Ascending aorta (tissue), 2 donors: ENCODE data around the gene ASTN1. TPM values are rescaled to one million over a fixed set of nuclear protein-coding genes. Genes with fewer than 3 reads are reported as not detected.

ENCODE experiments used
- DNase-seq, 2 donors: peaks; one replicate each; pipeline ENCODE4 v3.0.0-alpha.2; 2019; ENCODE audit warnings: low spot score in 2 of 2
- H3K27ac ChIP-seq, 2 donors: fragments of 200-600 bp; sonication (generic); one replicate each; pipeline ENCODE4 v1.5.1; 2016 to 2017; ENCODE audit warnings: mild to moderate bottlenecking in 1 of 2
- H3K27me3 ChIP-seq: fragments of 200-600 bp; sonication (generic); one replicate; pipeline ENCODE4 v1.5.1; 2017
- H3K36me3 ChIP-seq, 2 donors: fragments of 200-600 bp; sonication (generic); one replicate each; pipeline ENCODE4 v1.5.1; 2016
- H3K4me1 ChIP-seq, 2 donors: fragments of 200-600 bp; sonication (generic); one replicate each; pipeline ENCODE4 v1.5.1; 2016 to 2017; ENCODE audit warnings: mild to moderate bottlenecking in 1 of 2
- H3K4me3 ChIP-seq, 2 donors: fragments of 200-600 bp; sonication (generic); one replicate each; pipeline ENCODE4 v1.5.1; 2016 to 2017; ENCODE audit warnings: mild to moderate bottlenecking in 1 of 2
- H3K9me3 ChIP-seq, 2 donors: fragments of 200-600 bp; sonication (generic); one replicate each; pipeline ENCODE4 v1.5.1; 2016
- CTCF ChIP-seq, 3 experiments: fragments of 200-600 bp in 2 of 3; fragments of 450-650 bp in 1 of 3; sonication (generic) in 2 of 3; IDR thresholded peaks; one replicate each; pipeline ENCODE4 v1.5.1; 2016 to 2019; ENCODE audit warnings: antibody characterized with exemption in 3 of 3, mild to moderate bottlenecking in 1 of 3, moderate library complexity in 1 of 3
- intact Hi-C: fragments of 100-400 bp; cut with DNase I; formaldehyde crosslinking; loops from one replicate; pipeline ENCODE4 v1.15.1; 2023
- total RNA-seq: library from RNA; depleted of rRNA; stranded (reverse); fragments of >200 nt; gene quantifications from one replicate; pipeline ENCODE4 v1.1.0, GENCODE V29; 2016

The ASTN1 gene
- total RNA-seq, 1 donor from 2014 or later = 0.32 TPM

DNA sequence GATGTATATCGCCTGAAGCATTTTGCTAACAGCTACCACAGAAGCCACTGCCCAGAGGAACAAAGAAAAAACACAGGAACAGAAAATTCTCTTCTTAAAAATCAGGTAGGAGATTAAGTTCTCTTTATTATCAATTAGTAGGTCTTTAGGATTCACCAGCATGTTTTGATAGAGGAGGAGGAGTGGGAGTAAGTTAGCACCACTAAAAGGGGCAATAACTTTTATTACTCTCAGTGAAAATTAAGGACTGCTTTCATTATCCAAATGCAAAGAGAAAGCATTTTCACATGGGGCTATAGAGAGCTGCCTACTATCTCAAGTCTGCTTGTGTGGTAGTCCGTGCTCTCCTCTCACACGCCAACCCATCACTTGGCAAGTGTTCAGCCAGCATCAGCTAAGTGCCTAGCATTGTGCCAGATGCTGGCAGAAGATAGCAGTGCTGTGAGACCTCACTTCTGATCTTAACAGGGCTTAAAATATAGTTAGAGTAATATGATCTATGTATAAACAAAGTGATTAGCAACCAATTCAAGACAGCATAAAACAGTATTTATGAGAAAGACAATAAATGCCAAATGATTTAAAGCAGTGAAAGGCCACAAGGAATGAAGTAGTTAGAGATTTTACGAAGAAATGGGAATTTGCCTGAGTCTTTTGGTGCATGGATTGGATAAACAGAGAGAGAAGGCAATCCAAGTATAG lies 39.8 kb downstream of the ASTN1 start:
- H3K9me3 ChIP-seq = no peaks in the 10 kb centered on the region
- H3K27ac ChIP-seq = no peak overlapping the region
- H3K36me3 ChIP-seq = no peaks in the 10 kb centered on the region
- no peak for DNase-seq
- no peak overlapping the region for H3K4me3 ChIP-seq
- no peaks in the 10 kb centered on the region for H3K27me3 ChIP-seq
- no peaks in the 10 kb centered on the region for H3K4me1 ChIP-seq
- TF ChIP-seq CTCF (IDR thresholded peaks at IDR 0.05) = no peak
- intact Hi-C loops = no loop called here

- intact Hi-C loops = no loop called here
- DNase-seq = no peak
- no peaks in the 10 kb centered on the region for H3K9me3 ChIP-seq
Measured at GRCh38 chr1:177122461-177123251, 41.9 kb downstream of the ASTN1 start.

GRCh38 chr1:177119311-177119710 lies 45.2 kb downstream of the ASTN1 start:
- DNase-seq = no peak
- Histone ChIP-seq H3K4me3 (no peak overlapping the region), H3K27me3 (no peaks in the 10 kb centered on the region), H3K9me3 (no peaks in the 10 kb centered on the region), H3K4me1 (no peaks in the 10 kb centered on the region), H3K27ac (no peak overlapping the region), H3K36me3 (no peaks in the 10 kb centered on the region)
- intact Hi-C loops = no loop called here
- no peak for TF ChIP-seq CTCF (IDR thresholded peaks at IDR 0.05)

More at GRCh38 chr1:177122461-177123251, 41.9 kb downstream of the ASTN1 start:
- no peaks in the 10 kb centered on the region for H3K27me3 ChIP-seq
- H3K4me1 ChIP-seq = no peaks in the 10 kb centered on the region
- no peak overlapping the region for H3K27ac ChIP-seq
- H3K4me3 ChIP-seq = no peak overlapping the region
- no peak for TF ChIP-seq CTCF (IDR thresholded peaks at IDR 0.05)
- no peaks in the 10 kb centered on the region for H3K36me3 ChIP-seq

DNA sequence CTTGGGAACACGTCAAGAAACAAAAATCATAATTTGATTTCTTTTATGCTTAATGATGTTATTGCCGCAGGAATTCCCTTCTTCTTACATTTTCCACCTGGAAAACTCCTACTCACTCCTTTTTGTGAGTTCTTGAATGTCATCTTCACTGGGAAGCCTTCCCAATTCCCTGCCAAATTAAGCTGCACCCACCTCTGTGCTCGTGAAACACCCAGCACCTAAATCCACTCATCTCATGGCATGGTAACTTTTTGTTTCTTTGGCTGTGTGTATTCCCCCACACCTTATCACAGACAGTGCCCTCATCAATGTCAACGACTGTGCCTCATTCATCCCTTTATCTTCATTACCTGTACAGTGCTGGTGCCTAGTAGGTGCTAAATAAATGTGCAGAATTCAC lies 45.6 kb downstream of the ASTN1 start:
- Histone ChIP-seq H3K4me3 (no peak overlapping the region), H3K36me3 (no peaks in the 10 kb centered on the region), H3K27me3 (no peaks in the 10 kb centered on the region), H3K4me1 (no peaks in the 10 kb centered on the region), H3K27ac (no peak overlapping the region), H3K9me3 (no peaks in the 10 kb centered on the region)
- intact Hi-C loops = no loop called here
- no peak for DNase-seq
- no peak for TF ChIP-seq CTCF (IDR thresholded peaks at IDR 0.05)

DNA sequence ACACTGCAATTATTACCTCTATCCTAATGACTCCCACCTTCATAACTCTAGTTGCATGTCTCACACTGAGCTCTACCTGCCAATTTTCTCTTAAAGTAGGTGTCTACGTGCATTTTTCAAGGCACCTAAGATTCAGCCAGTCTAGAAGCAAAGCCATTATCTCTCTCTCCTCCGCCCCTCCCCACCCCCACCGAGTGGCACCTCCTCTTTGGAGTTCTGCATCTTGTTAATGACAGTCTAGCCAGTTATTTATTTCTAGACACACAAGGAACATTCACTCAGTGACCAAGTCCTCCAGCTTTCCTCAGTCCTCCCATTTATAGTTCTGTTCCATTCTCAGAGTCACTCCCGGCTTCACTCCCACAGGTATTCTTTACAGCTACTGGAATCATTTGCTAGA lies 47.6 kb downstream of the ASTN1 start:
- Histone ChIP-seq H3K27me3 (no peaks in the 10 kb centered on the region), H3K4me1 (no peaks in the 10 kb centered on the region), H3K36me3 (no peaks in the 10 kb centered on the region), H3K9me3 (no peaks in the 10 kb centered on the region), H3K27ac (no peak overlapping the region), H3K4me3 (no peak overlapping the region)
- DNase-seq = no peak
- intact Hi-C loops = no loop called here
- TF ChIP-seq CTCF (IDR thresholded peaks at IDR 0.05) = no peak
